Activated CD8-positive, alpha-beta T cell treated with anti-CD3 and anti-CD28 coated beads, Interleukin-2, amount 10 ng/mL, durations not matched to agents 7 days and 5 days (primary cell): Measurements from ENCODE around the gene GNPTG. TPM values are rescaled to one million over a fixed set of nuclear protein-coding genes. Genes with fewer than 3 reads are reported as not detected.

Experiments used
- total RNA-seq, 2 experiments: library from RNA; stranded (reverse); gene quantifications; one replicate each; pipeline ENCODE4 v1.2.3, GENCODE V29; 2021

GNPTG gene
- total RNA-seq, 2 experiments from 2014 or later: 24.2 to 25.1 TPM

Other genes with a start within 250 kb of the GNPTG start
- gene CACNA1H, start 198.8 kb upstream of the GNPTG start, total RNA-seq: under 1 TPM; 0.57 to 0.92 TPM
- not detected for gene TPSG1, start 126.7 kb upstream of the GNPTG start, total RNA-seq
- gene TPSB2, start 121.7 kb upstream of the GNPTG start, total RNA-seq: not detected
- not detected for gene TPSAB1, start 111.2 kb upstream of the GNPTG start, total RNA-seq
- gene TPSD1, start 95.9 kb upstream of the GNPTG start, total RNA-seq: not detected
- 100 to 1,000 TPM; 207 to 237 TPM for gene UBE2I, start 42.3 kb upstream of the GNPTG start, total RNA-seq
- gene BAIAP3, start 18.3 kb upstream of the GNPTG start, total RNA-seq: under 1 TPM; 0.24 to 0.63 TPM
- gene TSR3, start 53 bp upstream of the GNPTG start, total RNA-seq: 10 to 100 TPM; 48.5 to 50.7 TPM
- gene UNKL, start 62.8 kb downstream of the GNPTG start, total RNA-seq: 10 to 100 TPM; 19.6 to 24.9 TPM
- gene UQCC4, start 68.8 kb downstream of the GNPTG start, total RNA-seq: 10 to 100 TPM; 17.2 to 20.1 TPM
- under 1 TPM in 1 of 2 experiments, not detected in 1; 0.37 TPM for gene PERCC1, start 79.1 kb downstream of the GNPTG start, total RNA-seq
- 1 to 10 TPM; 1.5 to 2.1 TPM for gene CCDC154, start 92.6 kb downstream of the GNPTG start, total RNA-seq
- gene CLCN7, start 123.1 kb downstream of the GNPTG start, total RNA-seq: 10 to 100 TPM; 41.9 to 43.9 TPM
- gene PTX4, start 137.0 kb downstream of the GNPTG start, total RNA-seq: not detected
- 10 to 100 TPM; 70.1 to 73.3 TPM for gene TELO2, start 141.4 kb downstream of the GNPTG start, total RNA-seq
- 10 to 100 TPM; 35.1 to 35.6 TPM for gene TMEM204, start 181.7 kb downstream of the GNPTG start, total RNA-seq